ENCODE results near the gene OPRL1.
"Not testable (repeated sequence)": the region's sequence is repeated elsewhere in the genome, so short reads cannot be mapped to it uniquely, and the experiment has no call there.

Gene OPRL1

GRCh38 chr20:64083378-64083803 is 3.5 kb downstream of the OPRL1 start:
- peak; percentile 46 for TF ChIP-seq CTCF (IDR thresholded peaks at IDR 0.05)
- Mint-ChIP-seq H3K27me3 (ENCODE audit: low read depth, poor library complexity) (peaks cover 68% of the 10 kb centered on the region), H3K9me3 (peaks cover 15% of the 10 kb centered on the region)

GRCh38 chr20:64083804-64084684 is 4.2 kb downstream of the OPRL1 start, which contains the start of gene LKAAEAR1:
TSS of gene LKAAEAR1 (minus strand) at chr20:64084398. CDS start at chr20:64084219, 179 bp downstream.
- Mint-ChIP-seq H3K9me3 (peaks cover 16% of the 10 kb centered on the region), H3K4me1 (peaks cover 28% of the 10 kb centered on the region), H3K4me3 (peak within 1 kb of the TSS; percentile 88), H3K27me3 (ENCODE audit: low read depth, poor library complexity) (peaks cover 75% of the 10 kb centered on the region), H3K27ac (no peak within 1 kb of the TSS), H3K36me3 (ENCODE audit: low read depth) (no peaks in the 10 kb centered on the region)
- no peak for TF ChIP-seq CTCF (IDR thresholded peaks at IDR 0.05)
- DNase-seq = no peak

More at GRCh38 chr20:64083378-64083803, 3.5 kb downstream of the OPRL1 start:
- Mint-ChIP-seq H3K4me3 (peak overlapping the region; percentile 71), H3K27ac (no peak overlapping the region), H3K36me3 (ENCODE audit: low read depth) (no peaks in the 10 kb centered on the region), H3K4me1 (peaks cover 34% of the 10 kb centered on the region)
- DNase-seq = peak; percentile 91

GRCh38 chr20:64084685-64085152 is 4.8 kb downstream of the OPRL1 start:
- H3K9me3 Mint-ChIP-seq = peaks cover 16% of the 10 kb centered on the region
- peak overlapping the region; percentile 88 for H3K4me3 Mint-ChIP-seq
- H3K4me1 Mint-ChIP-seq = peaks cover 27% of the 10 kb centered on the region
- H3K27me3 Mint-ChIP-seq (ENCODE audit: low read depth, poor library complexity) = peaks cover 81% of the 10 kb centered on the region
- TF ChIP-seq CTCF (IDR thresholded peaks at IDR 0.05) = no peak
- H3K27ac Mint-ChIP-seq = no peak overlapping the region
- no peaks in the 10 kb centered on the region for H3K36me3 Mint-ChIP-seq (ENCODE audit: low read depth)
- DNase-seq = no peak

GRCh38 chr20:64086801-64087200 is 6.9 kb downstream of the OPRL1 start:
- Mint-ChIP-seq H3K27ac (no peak overlapping the region), H3K27me3 (ENCODE audit: low read depth, poor library complexity) (peaks cover 81% of the 10 kb centered on the region), H3K36me3 (ENCODE audit: low read depth) (no peaks in the 10 kb centered on the region), H3K9me3 (peaks cover 16% of the 10 kb centered on the region), H3K4me1 (peaks cover 15% of the 10 kb centered on the region), H3K4me3 (no peak overlapping the region)
- no peak for TF ChIP-seq CTCF (IDR thresholded peaks at IDR 0.05)
- DNase-seq = no peak

GRCh38 chr20:64087226-64087825 is 7.4 kb downstream of the OPRL1 start:
- not testable (repeated sequence) for DNase-seq; H3K36me3 Mint-ChIP-seq (ENCODE audit: low read depth); H3K27ac Mint-ChIP-seq; H3K4me3 Mint-ChIP-seq
- Mint-ChIP-seq H3K9me3 (peaks cover 16% of the 10 kb centered on the region), H3K4me1 (peaks cover 13% of the 10 kb centered on the region), H3K27me3 (ENCODE audit: low read depth, poor library complexity) (peaks cover 79% of the 10 kb centered on the region)

- Mint-ChIP-seq H3K9me3 (peaks cover 16% of the 10 kb centered on the region), H3K27me3 (ENCODE audit: low read depth, poor library complexity) (peaks cover 73% of the 10 kb centered on the region), H3K4me1 (peaks cover 11% of the 10 kb centered on the region)
- DNase-seq; H3K36me3 Mint-ChIP-seq (ENCODE audit: low read depth); H3K27ac Mint-ChIP-seq; H3K4me3 Mint-ChIP-seq: not testable (repeated sequence)
Measured at GRCh38 chr20:64088586-64088985, 8.7 kb downstream of the OPRL1 start.
